Transverse colon (tissue), 4 donors: ENCODE results near the gene LMF1.

ENCODE experiments used
- CTCF ChIP-seq, 5 experiments: fragments of 200-600 bp in 3 of 5; fragments of 450-650 bp in 2 of 5; sonication (generic) in 3 of 5; IDR thresholded peaks; 1 replicate in 2 of 5; 2 replicates in 3 of 5; pipeline ENCODE4 v1.5.1; 2016 to 2017; ENCODE audit warnings: antibody characterized with exemption in 5 of 5, inconsistent platforms in 3 of 5, mild to moderate bottlenecking in 2 of 5, moderate library complexity in 1 of 5
- EP300 ChIP-seq: sonication (generic); formaldehyde crosslinking; IDR thresholded peaks from one replicate; pipeline ENCODE4 v1.6.1; 2017; ENCODE audit warnings: antibody characterized with exemption, low read depth
- POLR2A ChIP-seq: fragments of 450-650 bp; IDR thresholded peaks from one replicate; pipeline ENCODE4 v1.6.1; 2016; ENCODE audit warnings: antibody characterized with exemption, mild to moderate bottlenecking, moderate library complexity
- POLR2AphosphoS5 ChIP-seq, 3 donors: sonication (generic); formaldehyde crosslinking; IDR thresholded peaks; one replicate each; pipeline ENCODE4 v1.6.1; 2016; ENCODE audit warnings: antibody characterized with exemption in 3 of 3

- TF ChIP-seq CTCF (IDR thresholded peaks at IDR 0.05): no peak
- no peak for TF ChIP-seq POLR2A
- no peak for TF ChIP-seq EP300
- TF ChIP-seq POLR2AphosphoS5 (IDR thresholded peaks at IDR 0.05): no peak
Measured at GRCh38 chr16:939311-939710, 31.5 kb downstream of the LMF1 start.
